C4-2B (cell line): ENCODE results near the gene SHROOM3.

Experiments
- CTCF ChIP-seq: fragments of 450-650 bp; conservative IDR thresholded peaks from 2 replicates; pipeline ENCODE4 v1.5.1; 2017; ENCODE audit warnings: mild to moderate bottlenecking
- ZFX ChIP-seq: fragments of 450-650 bp; IDR thresholded peaks from 2 replicates; pipeline ENCODE4 v1.6.1; 2017

GRCh38 chr4:76795243-76795642 is 360.2 kb downstream of the SHROOM3 start:
- TF ChIP-seq CTCF, result no peak
- TF ChIP-seq ZFX, result no peak
